Trophoblast cell (in vitro differentiated cells and primary cell): ENCODE data around the gene GDPD5.
A peak's percentile ranks its signal among the peaks of the same experiment; 100 is the strongest.

Experiments
- DNase-seq, 2 donors: peaks; one replicate each; pipeline ENCODE4 v3.0.0-alpha.2; 2016
- H2AFZ ChIP-seq: 2 replicates; pipeline ENCODE4 v1.6.1; 2013; ENCODE audit warnings: low read length, moderate library complexity, mild to moderate bottlenecking; ENCODE audit not compliant: insufficient read depth, poor library complexity
- H2AK5ac ChIP-seq: 2 replicates; pipeline ENCODE4 v1.6.1; 2013; ENCODE audit warnings: mild to moderate bottlenecking, low read length
- H2BK120ac ChIP-seq: 2 replicates; pipeline ENCODE4 v1.6.1; 2013; ENCODE audit warnings: low read length, mild to moderate bottlenecking, moderate library complexity; ENCODE audit not compliant: insufficient read depth, poor library complexity
- H2BK12ac ChIP-seq: 2 replicates; pipeline ENCODE4 v1.6.1; 2013; ENCODE audit warnings: mild to moderate bottlenecking, low read length, moderate library complexity
- H2BK5ac ChIP-seq: 2 replicates; pipeline ENCODE4 v1.6.1; 2013; ENCODE audit warnings: low read length, low read depth, moderate library complexity, mild to moderate bottlenecking; ENCODE audit not compliant: poor library complexity
- H3K14ac ChIP-seq: 2 replicates; pipeline ENCODE4 v1.6.1; 2013; ENCODE audit warnings: mild to moderate bottlenecking, low read length
- H3K18ac ChIP-seq: 2 replicates; pipeline ENCODE4 v1.6.1; 2013; ENCODE audit warnings: mild to moderate bottlenecking, low read length
- H3K23ac ChIP-seq: 2 replicates; pipeline ENCODE4 v1.6.1; 2013; ENCODE audit warnings: low read length
- H3K27ac ChIP-seq: 2 replicates; pipeline ENCODE4 v1.5.1; 2013; ENCODE audit warnings: low read depth, mild to moderate bottlenecking, inconsistent platforms, low read length, moderate library complexity
- H3K27me3 ChIP-seq: 2 replicates; pipeline ENCODE4 v1.6.1; 2013; ENCODE audit warnings: inconsistent platforms, mild to moderate bottlenecking, low read length, moderate library complexity; ENCODE audit not compliant: insufficient read depth
- H3K36me3 ChIP-seq, 2 experiments: 1 replicate in 1 of 2; 2 replicates in 1 of 2; pipeline ENCODE4 v1.6.1; 2013; ENCODE audit warnings: low read length in 2 of 2, mild to moderate bottlenecking in 2 of 2, moderate library complexity in 1 of 2; ENCODE audit not compliant: insufficient read depth in 2 of 2, control insufficient read depth in 1 of 2
- H3K4ac ChIP-seq: 2 replicates; pipeline ENCODE4 v1.6.1; 2013; ENCODE audit warnings: low read depth, mild to moderate bottlenecking, low read length, moderate library complexity
- H3K4me1 ChIP-seq, 2 experiments: 1 replicate in 1 of 2; 2 replicates in 1 of 2; pipeline ENCODE4 v1.6.1; 2013; ENCODE audit warnings: low read length in 2 of 2, mild to moderate bottlenecking in 2 of 2, moderate library complexity in 1 of 2; ENCODE audit not compliant: insufficient read depth in 2 of 2, control insufficient read depth in 1 of 2
- H3K4me2 ChIP-seq: 2 replicates; pipeline ENCODE4 v1.6.1; 2013; ENCODE audit warnings: inconsistent platforms, mild to moderate bottlenecking, low read length, moderate library complexity
- H3K4me3 ChIP-seq: 2 replicates; pipeline ENCODE4 v1.5.1; 2013; ENCODE audit warnings: mild to moderate bottlenecking, low read depth, low read length, inconsistent platforms
- H3K79me1 ChIP-seq: one replicate; pipeline ENCODE4 v1.6.1; 2013; ENCODE audit warnings: low read length
- H3K79me2 ChIP-seq: 2 replicates; pipeline ENCODE4 v1.6.1; 2013; ENCODE audit warnings: low read length, mild to moderate bottlenecking; ENCODE audit not compliant: control insufficient read depth, insufficient read depth, poor library complexity
- H3K9ac ChIP-seq: 2 replicates; pipeline ENCODE4 v1.6.1; 2013; ENCODE audit warnings: mild to moderate bottlenecking, low read length
- H3K9me3 ChIP-seq: 2 replicates; pipeline ENCODE4 v1.6.1; 2013; ENCODE audit warnings: low read depth, mild to moderate bottlenecking, control low read depth, inconsistent platforms, low read length; ENCODE audit not compliant: insufficient read depth
- H4K12ac ChIP-seq: 2 replicates; pipeline ENCODE4 v1.6.1; 2013; ENCODE audit warnings: low read depth, mild to moderate bottlenecking, low read length, moderate library complexity
- H4K8ac ChIP-seq: 2 replicates; pipeline ENCODE4 v1.6.1; 2013; ENCODE audit warnings: low read depth, mild to moderate bottlenecking, low read length, moderate library complexity
- H4K91ac ChIP-seq: one replicate; pipeline ENCODE4 v1.6.1; 2013; ENCODE audit warnings: low read depth, mild to moderate bottlenecking, low read length, moderate library complexity
- WGBS: extraction: QIAGEN DNeasy Blood & Tissue Kit; methylation state at CpG from one replicate; pipeline ENCODE4 v1.1.7; 2013; ENCODE audit warnings: missing lambda C conversion rate; ENCODE audit not compliant: insufficient read length, insufficient coverage; ENCODE audit errors: extremely low coverage; 5-methylcytosine and 5-hydroxymethylcytosine counted together

Gene GDPD5

GRCh38 chr11:75456596-75457183 is 69.1 kb downstream of the GDPD5 start:
- Histone ChIP-seq H3K23ac (no peak overlapping the region), H2AFZ (no peak overlapping the region), H4K12ac (no peak overlapping the region), H3K9ac (no peak overlapping the region), H2AK5ac (no peak overlapping the region), H2BK5ac (no peak overlapping the region), H3K9me3 (no peaks in the 10 kb centered on the region), H3K18ac (no peak overlapping the region), H3K14ac (no peak overlapping the region), H3K36me3 (no peaks in the 10 kb centered on the region), H3K79me1 (no peaks in the 10 kb centered on the region), H3K4me3 (no peak overlapping the region), H3K4me2 (no peak overlapping the region), H3K79me2 (no peaks in the 10 kb centered on the region), H3K4me1 (peaks cover 1 to 2% of the 10 kb centered on the region in 2 experiments), H4K8ac (no peak overlapping the region), H3K4ac (no peak overlapping the region), H4K91ac (no peak overlapping the region), H3K27ac (no peak overlapping the region), H2BK12ac (no peak overlapping the region), H2BK120ac (no peak overlapping the region), H3K27me3 (no peaks in the 10 kb centered on the region)
- DNase-seq = no peak
- WGBS = no CpG with 5 or more reads among the region's 14 CpGs

GRCh38 chr11:75454987-75455386 is 70.8 kb downstream of the GDPD5 start:
- no peak overlapping the region for H4K91ac ChIP-seq
- H3K4me2 ChIP-seq = no peak overlapping the region
- H2BK5ac ChIP-seq = no peak overlapping the region
- no peak overlapping the region for H2BK120ac ChIP-seq
- no peak overlapping the region for H2AFZ ChIP-seq
- no peak overlapping the region for H3K18ac ChIP-seq
- no peak overlapping the region for H4K8ac ChIP-seq
- H3K14ac ChIP-seq = no peak overlapping the region
- no peak overlapping the region for H3K4ac ChIP-seq
- H2AK5ac ChIP-seq = no peak overlapping the region
- no CpG with 5 or more reads among the region's 5 CpGs for WGBS
- no peaks in the 10 kb centered on the region for H3K36me3 ChIP-seq
- H3K9me3 ChIP-seq = no peaks in the 10 kb centered on the region
- no peak overlapping the region for H3K9ac ChIP-seq
- no peak overlapping the region for H3K23ac ChIP-seq
- H3K27me3 ChIP-seq = no peaks in the 10 kb centered on the region
- H3K4me3 ChIP-seq = no peak overlapping the region
- no peaks in the 10 kb centered on the region for H3K4me1 ChIP-seq
- H2BK12ac ChIP-seq = no peak overlapping the region
- H3K79me1 ChIP-seq = no peaks in the 10 kb centered on the region
- no peak overlapping the region for H4K12ac ChIP-seq
- H3K27ac ChIP-seq = no peak overlapping the region
- no peaks in the 10 kb centered on the region for H3K79me2 ChIP-seq
- no peak for DNase-seq

DNA sequence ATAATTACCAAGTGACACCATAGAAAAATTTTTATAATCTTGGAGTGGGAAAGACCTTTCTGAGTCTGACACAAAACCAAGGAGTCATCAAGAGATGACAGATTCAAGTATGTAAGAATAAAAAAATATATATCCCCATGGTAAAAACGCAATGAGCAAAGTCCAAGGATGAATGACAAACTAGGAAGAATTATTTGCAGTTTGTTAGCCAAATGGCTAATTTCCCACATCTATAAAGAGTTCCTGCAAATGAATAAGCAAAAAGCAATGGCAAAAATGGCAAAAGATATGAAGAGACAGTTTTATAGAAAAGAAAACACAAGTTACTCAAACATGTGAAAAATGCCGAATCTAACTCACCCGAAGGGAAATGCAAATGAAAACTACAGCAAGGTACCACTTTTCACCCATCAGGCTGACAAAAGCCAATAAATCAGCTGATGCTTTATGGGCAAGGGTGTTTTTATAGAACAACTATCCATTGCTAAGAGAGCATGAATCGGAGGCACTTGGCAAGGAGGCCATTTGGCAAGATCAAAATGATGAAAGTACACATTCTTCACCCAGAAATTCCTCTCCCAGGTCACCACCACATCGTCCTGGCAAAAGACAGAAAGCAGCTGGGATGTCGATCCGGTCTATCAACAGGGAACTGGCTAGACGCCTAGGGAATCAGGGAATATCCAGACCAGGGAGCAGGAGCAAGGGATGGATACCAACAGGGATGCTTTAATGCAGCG is 71.7 kb downstream of the GDPD5 start:
- Histone ChIP-seq H2BK120ac (no peak overlapping the region), H2BK5ac (no peak overlapping the region), H3K14ac (no peak overlapping the region), H3K27me3 (no peaks in the 10 kb centered on the region), H3K4ac (no peak overlapping the region), H4K12ac (no peak overlapping the region), H3K18ac (no peak overlapping the region), H2AFZ (no peak overlapping the region), H4K8ac (no peak overlapping the region), H3K27ac (no peak overlapping the region), H2BK12ac (no peak overlapping the region), H3K4me1 (no peaks in the 10 kb centered on the region), H3K79me2 (no peaks in the 10 kb centered on the region), H3K36me3 (no peaks in the 10 kb centered on the region), H3K9me3 (no peaks in the 10 kb centered on the region), H2AK5ac (no peak overlapping the region), H3K4me2 (no peak overlapping the region), H3K4me3 (no peak overlapping the region), H3K9ac (no peak overlapping the region), H4K91ac (no peak overlapping the region), H3K23ac (no peak overlapping the region), H3K79me1 (no peaks in the 10 kb centered on the region)
- DNase-seq = peak in 1 of 2 donors; percentile 33
- WGBS = no CpG with 5 or more reads among the region's 9 CpGs

GRCh38 chr11:75450826-75451821 is 74.6 kb downstream of the GDPD5 start:
- Histone ChIP-seq H3K9me3 (no peaks in the 10 kb centered on the region), H3K4me3 (no peak overlapping the region), H3K4me1 (no peaks in the 10 kb centered on the region), H3K14ac (no peak overlapping the region), H2BK120ac (no peak overlapping the region), H3K79me1 (no peaks in the 10 kb centered on the region), H2AK5ac (no peak overlapping the region), H3K18ac (no peak overlapping the region), H3K9ac (no peak overlapping the region), H3K79me2 (no peaks in the 10 kb centered on the region), H4K12ac (no peak overlapping the region), H3K4me2 (no peak overlapping the region), H3K27me3 (no peaks in the 10 kb centered on the region), H3K36me3 (no peaks in the 10 kb centered on the region), H3K4ac (no peak overlapping the region), H2BK5ac (no peak overlapping the region), H2BK12ac (no peak overlapping the region), H4K91ac (no peak overlapping the region), H4K8ac (no peak overlapping the region), H3K23ac (no peak overlapping the region), H2AFZ (no peak overlapping the region), H3K27ac (no peak overlapping the region)
- WGBS = no CpG with 5 or more reads among the region's 46 CpGs
- peak in 1 of 2 donors; percentile 49 for DNase-seq
